HK-2 (cell line): ENCODE results near the gene FOXN1.

Experiments
- DNase-seq: peaks from one replicate; pipeline ENCODE4 v3.0.0-alpha.2; 2018; ENCODE audit not compliant: unreplicated experiment

FOXN1 gene

GRCh38 chr17:28524476-28525424, 18.6 kb downstream of the FOXN1 start:
- DNase-seq, result no peak

GRCh38 chr17:28526381-28526780, 20.2 kb downstream of the FOXN1 start:
- DNase-seq, result no peak

- no peak for DNase-seq
Observed at GRCh38 chr17:28527181-28527681, 21.1 kb downstream of the FOXN1 start.

GRCh38 chr17:28527859-28528258, 21.7 kb downstream of the FOXN1 start:
- no peak for DNase-seq

- DNase-seq, result no peak
Observed at GRCh38 chr17:28528327-28529012, 22.3 kb downstream of the FOXN1 start.

- DNase-seq, result no peak
Observed at GRCh38 chr17:28529013-28529400, 22.9 kb downstream of the FOXN1 start.

- no peak for DNase-seq
Observed at GRCh38 chr17:28530250-28530649, 24.1 kb downstream of the FOXN1 start.

- DNase-seq, result no peak
Observed at GRCh38 chr17:28530926-28531325, 24.8 kb downstream of the FOXN1 start.

- no peak for DNase-seq
Observed at GRCh38 chr17:28532050-28532960, 26.2 kb downstream of the FOXN1 start.

- no peak for DNase-seq
Observed at GRCh38 chr17:28533091-28533807, 27.1 kb downstream of the FOXN1 start.

GRCh38 chr17:28534740-28535375, 28.7 kb downstream of the FOXN1 start:
- DNase-seq, result no peak

- DNase-seq, result no peak
Observed at GRCh38 chr17:28536532-28537218, 30.5 kb downstream of the FOXN1 start.

- no peak for DNase-seq
Observed at GRCh38 chr17:28537219-28537610, 31.1 kb downstream of the FOXN1 start.

- DNase-seq, result no peak
Observed at GRCh38 chr17:28538296-28538895, 32.2 kb downstream of the FOXN1 start.

GRCh38 chr17:28540231-28540630, 34.1 kb downstream of the FOXN1 start:
- DNase-seq, result no peak

- no peak for DNase-seq
Observed at GRCh38 chr17:28541439-28541838, 35.3 kb downstream of the FOXN1 start.

GRCh38 chr17:28544402-28545140, 38.4 kb downstream of the FOXN1 start:
- DNase-seq, result no peak

- no peak for DNase-seq
Observed at GRCh38 chr17:28545141-28545503, 39.0 kb downstream of the FOXN1 start.
